ENCODE measurements around the gene CA4. TPM values are rescaled to one million over a fixed set of nuclear protein-coding genes. Genes with fewer than 3 reads are reported as not detected.

The CA4 gene
- polyA plus RNA-seq, 1 donor from 2014 or later: not detected

DNA sequence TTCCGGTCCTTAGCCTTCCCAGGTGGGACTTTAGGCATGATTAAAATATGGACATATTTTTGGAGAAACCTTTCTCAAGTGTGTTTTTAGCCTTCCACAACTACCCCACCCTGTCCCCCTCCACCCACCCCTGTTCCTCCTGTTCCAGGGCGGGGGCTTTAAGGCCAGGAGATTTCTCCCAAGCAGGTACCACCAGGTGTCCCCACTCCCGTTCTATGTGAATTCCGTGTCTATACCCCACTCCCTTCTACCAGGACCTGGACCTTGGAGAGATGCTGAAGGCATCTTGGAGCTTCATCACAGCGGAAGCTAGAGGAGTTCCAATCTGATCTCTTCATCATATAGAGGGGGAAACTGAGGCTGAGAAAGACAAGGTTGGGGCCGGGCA, 9.7 kb downstream of the CA4 start:
- H2AFZ ChIP-seq (ENCODE audit: low read depth, low read length): no peak overlapping the region
- H3K4me2 ChIP-seq (ENCODE audit: low read length): no peak overlapping the region
- H3K27ac ChIP-seq (ENCODE audit: low read length): no peak overlapping the region
- no peaks in the 10 kb centered on the region for H3K9me3 ChIP-seq (ENCODE audit: low read length)
- no peak overlapping the region for H3K9ac ChIP-seq (ENCODE audit: low read length)
- H3K79me2 ChIP-seq (replicated peaks; ENCODE audit: insufficient read depth, low read length): no peaks in the 10 kb centered on the region
- no peak overlapping the region for H3K4me3 ChIP-seq (ENCODE audit: low read length)
- no peaks in the 10 kb centered on the region for H3F3A ChIP-seq (ENCODE audit: insufficient read depth, low read length, poor library complexity, severe bottlenecking)
- H4K20me1 ChIP-seq (ENCODE audit: insufficient read depth): no peaks in the 10 kb centered on the region
- no peaks in the 10 kb centered on the region for H3K9me2 ChIP-seq (ENCODE audit: insufficient read depth, low read length)
- H3K36me3 ChIP-seq (ENCODE audit: insufficient read depth, low read length): no peaks in the 10 kb centered on the region
- H3K27me3 ChIP-seq (ENCODE audit: insufficient read depth, low read depth, low read length): no peaks in the 10 kb centered on the region
- TF ChIP-seq EP300 (conservative IDR thresholded peaks at IDR 0.05; ENCODE audit: poor library complexity, severe bottlenecking) (no peak), RAD21 (conservative IDR thresholded peaks at IDR 0.05) (no peak), MXI1 (conservative IDR thresholded peaks at IDR 0.05; ENCODE audit: poor library complexity, severe bottlenecking) (no peak), EZH2 (IDR thresholded peaks at IDR 0.05; ENCODE audit: borderline replicate concordance, insufficient read depth, low read length, poor library complexity, severe bottlenecking) (no peak), REST (IDR thresholded peaks at IDR 0.05; ENCODE audit: borderline replicate concordance) (no peak), POLR2AphosphoS5 (IDR thresholded peaks at IDR 0.05) (no peak), TAF1 (IDR thresholded peaks at IDR 0.05; ENCODE audit: low read depth) (no peak), SMC3 (conservative IDR thresholded peaks at IDR 0.05; ENCODE audit: poor library complexity) (no peak)
- TF ChIP-seq, protein P1, sequence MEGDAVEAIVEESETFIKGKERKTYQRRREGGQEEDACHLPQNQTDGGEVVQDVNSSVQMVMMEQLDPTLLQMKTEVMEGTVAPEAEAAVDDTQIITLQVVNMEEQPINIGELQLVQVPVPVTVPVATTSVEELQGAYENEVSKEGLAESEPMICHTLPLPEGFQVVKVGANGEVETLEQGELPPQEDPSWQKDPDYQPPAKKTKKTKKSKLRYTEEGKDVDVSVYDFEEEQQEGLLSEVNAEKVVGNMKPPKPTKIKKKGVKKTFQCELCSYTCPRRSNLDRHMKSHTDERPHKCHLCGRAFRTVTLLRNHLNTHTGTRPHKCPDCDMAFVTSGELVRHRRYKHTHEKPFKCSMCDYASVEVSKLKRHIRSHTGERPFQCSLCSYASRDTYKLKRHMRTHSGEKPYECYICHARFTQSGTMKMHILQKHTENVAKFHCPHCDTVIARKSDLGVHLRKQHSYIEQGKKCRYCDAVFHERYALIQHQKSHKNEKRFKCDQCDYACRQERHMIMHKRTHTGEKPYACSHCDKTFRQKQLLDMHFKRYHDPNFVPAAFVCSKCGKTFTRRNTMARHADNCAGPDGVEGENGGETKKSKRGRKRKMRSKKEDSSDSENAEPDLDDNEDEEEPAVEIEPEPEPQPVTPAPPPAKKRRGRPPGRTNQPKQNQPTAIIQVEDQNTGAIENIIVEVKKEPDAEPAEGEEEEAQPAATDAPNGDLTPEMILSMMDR (IDR thresholded peaks at IDR 0.05; ENCODE audit: poor library complexity, severe bottlenecking): no peak

GRCh38 chr17:60160829-60161501, 11.2 kb downstream of the CA4 start:
- Histone ChIP-seq H2AFZ (ENCODE audit: low read depth, low read length) (no peak overlapping the region), H3K27me3 (ENCODE audit: insufficient read depth, low read depth, low read length) (no peaks in the 10 kb centered on the region), H3K4me2 (ENCODE audit: low read length) (no peak overlapping the region), H3F3A (ENCODE audit: insufficient read depth, low read length, poor library complexity, severe bottlenecking) (no peaks in the 10 kb centered on the region), H3K4me3 (ENCODE audit: low read length) (no peak overlapping the region), H3K27ac (ENCODE audit: low read length) (no peak overlapping the region), H3K9me3 (ENCODE audit: low read length) (no peaks in the 10 kb centered on the region), H3K9ac (ENCODE audit: low read length) (no peak overlapping the region), H3K36me3 (ENCODE audit: insufficient read depth, low read length) (no peaks in the 10 kb centered on the region), H3K9me2 (ENCODE audit: insufficient read depth, low read length) (no peaks in the 10 kb centered on the region), H4K20me1 (ENCODE audit: insufficient read depth) (no peaks in the 10 kb centered on the region), H3K79me2 (replicated peaks; ENCODE audit: insufficient read depth, low read length) (no peaks in the 10 kb centered on the region)
- TF ChIP-seq TAF1 (IDR thresholded peaks at IDR 0.05; ENCODE audit: low read depth) (no peak), REST (IDR thresholded peaks at IDR 0.05; ENCODE audit: borderline replicate concordance) (no peak), EP300 (conservative IDR thresholded peaks at IDR 0.05; ENCODE audit: poor library complexity, severe bottlenecking) (no peak)
